Measurements from ENCODE around the gene TNFSF13B. TPM values are rescaled to one million over a fixed set of nuclear protein-coding genes. Genes with fewer than 3 reads are reported as not detected.

The TNFSF13B gene
- total and polyA plus RNA-seq, 2 of the 8 experiments (the other 6 are each of a cell fraction or from before 2014, with no cell fraction given): not detected

- H2BK12ac ChIP-seq (ENCODE audit: low read depth, low read length): no peak overlapping the region
- H3K36me3 ChIP-seq (ENCODE audit: control insufficient read depth in 2 of 4, insufficient read depth in 4 of 4, low read length in 3 of 4): no peaks in the 10 kb centered on the region
- CTCF ChIA-PET (ENCODE audit: partially characterized antibody): no interaction called here
Measured at GRCh38 chr13:108266321-108266990, 3.1 kb upstream of the TNFSF13B start.

More at GRCh38 chr13:108266321-108266990, 3.1 kb upstream of the TNFSF13B start:
- H3K27ac ChIP-seq (ENCODE audit: low read depth, low read length): no peak overlapping the region
- H3K23ac ChIP-seq (ENCODE audit: insufficient read length): no peak overlapping the region
- no peaks in the 10 kb centered on the region for H4K20me1 ChIP-seq (replicated peaks in 1 of 2; ENCODE audit: control insufficient read depth in 1 of 2, insufficient read depth in 2 of 2, low read length in 2 of 2)
- no peak overlapping the region for H3K18ac ChIP-seq (ENCODE audit: extremely low read depth, low read length)
- H3K79me1 ChIP-seq (ENCODE audit: low read depth, low read length): no peaks in the 10 kb centered on the region
- H4K8ac ChIP-seq (ENCODE audit: extremely low read depth, insufficient read depth, low read length): no peak overlapping the region
- H3K4me3 ChIP-seq (ENCODE audit: extremely low read depth in 1 of 4, insufficient read depth in 2 of 4, low read depth in 3 of 4, low read length in 4 of 4): no peak overlapping the region
- no peak overlapping the region for H3K56ac ChIP-seq (replicated peaks; ENCODE audit: insufficient read length, low read depth, low read length)
- H2BK120ac ChIP-seq (replicated peaks; ENCODE audit: low read depth, low read length): no peak overlapping the region
- WGBS, 2 experiments (ENCODE audit: extremely low coverage in 1 of 2, insufficient coverage in 1 of 2, insufficient read length in 1 of 2, insufficient replicate concordance in 2 of 2, low coverage in 1 of 2, low lambda C conversion rate in 2 of 2, missing lambda C conversion rate in 1 of 2): 90% methylated on average over 10 of the region's 10 CpGs; no CpG with 5 or more reads in 1 of the 2 experiments
- FAIRE-seq (no peak), DNase-seq (ENCODE audit: low read depth in 1 of 2, low spot score in 2 of 2) (no peak)
- POLR2A ChIA-PET (ENCODE audit: partially characterized antibody): no interaction called here
- H3K4ac ChIP-seq (replicated peaks; ENCODE audit: insufficient read length, low read depth, low read length): no peak overlapping the region
- H3K9me3 ChIP-seq (ENCODE audit: insufficient read depth in 2 of 2, low read depth in 1 of 2, low read length in 1 of 2): no peaks in the 10 kb centered on the region
- no peak overlapping the region for H2BK5ac ChIP-seq (ENCODE audit: low read depth, low read length)
- H3K4me1 ChIP-seq (replicated peaks in 1 of 4; ENCODE audit: control insufficient read depth in 3 of 4, insufficient read depth in 4 of 4, low read length in 3 of 4): no peaks in the 10 kb centered on the region; a peak in 1 of 7 replicates
- H3K4me2 ChIP-seq (ENCODE audit: insufficient read depth in 1 of 2, low read depth in 2 of 2, low read length in 2 of 2): no peak overlapping the region
- no peaks in the 10 kb centered on the region for H3K27me3 ChIP-seq (replicated peaks in 1 of 4; ENCODE audit: control insufficient read depth in 3 of 4, extremely low read depth in 1 of 4, insufficient read depth in 3 of 4, low read length in 3 of 4)
- H2AFZ ChIP-seq (ENCODE audit: low read length): no peak overlapping the region
- H3K14ac ChIP-seq (ENCODE audit: insufficient read length): no peak overlapping the region
- no peak overlapping the region for H2BK20ac ChIP-seq (ENCODE audit: low read length)
- no peak overlapping the region for H4K91ac ChIP-seq (replicated peaks; ENCODE audit: insufficient read length, low read length)
- no peak overlapping the region for H3K9ac ChIP-seq (replicated peaks in 1 of 4; ENCODE audit: extremely low read depth in 1 of 4, low read depth in 3 of 4, low read length in 3 of 4)
- H2AK5ac ChIP-seq (ENCODE audit: low read depth, low read length): no peak overlapping the region
- no peaks in the 10 kb centered on the region for H3K79me2 ChIP-seq (ENCODE audit: control insufficient read depth in 1 of 2, insufficient read depth in 2 of 2, low read length in 2 of 2)
- no peak for TF ChIP-seq CEBPB (IDR thresholded peaks at IDR 0.05; ENCODE audit: low read depth, low read length)
- TF ChIP-seq SUZ12 (IDR thresholded peaks at IDR 0.05; ENCODE audit: low read length): no peak
- TF ChIP-seq, protein P1, sequence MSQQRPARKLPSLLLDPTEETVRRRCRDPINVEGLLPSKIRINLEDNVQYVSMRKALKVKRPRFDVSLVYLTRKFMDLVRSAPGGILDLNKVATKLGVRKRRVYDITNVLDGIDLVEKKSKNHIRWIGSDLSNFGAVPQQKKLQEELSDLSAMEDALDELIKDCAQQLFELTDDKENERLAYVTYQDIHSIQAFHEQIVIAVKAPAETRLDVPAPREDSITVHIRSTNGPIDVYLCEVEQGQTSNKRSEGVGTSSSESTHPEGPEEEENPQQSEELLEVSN (IDR thresholded peaks at IDR 0.05): no peak
- no peak overlapping the region for H4K5ac ChIP-seq (ENCODE audit: insufficient read length, low read depth, low read length)
- H3K23me2 ChIP-seq (ENCODE audit: low read depth, low read length): no peaks in the 10 kb centered on the region; the same call in 1 of the 2 replicates
- H2BK15ac ChIP-seq (ENCODE audit: low read length): no peak overlapping the region

All from H1 (cell line).